Measurements from ENCODE around the gene ZFP30. TPM values are rescaled to one million over a fixed set of nuclear protein-coding genes. Genes with fewer than 3 reads are reported as not detected.

Gene ZFP30
- total RNA-seq, 1 experiment from 2014 or later: 10.1 TPM

DNA sequence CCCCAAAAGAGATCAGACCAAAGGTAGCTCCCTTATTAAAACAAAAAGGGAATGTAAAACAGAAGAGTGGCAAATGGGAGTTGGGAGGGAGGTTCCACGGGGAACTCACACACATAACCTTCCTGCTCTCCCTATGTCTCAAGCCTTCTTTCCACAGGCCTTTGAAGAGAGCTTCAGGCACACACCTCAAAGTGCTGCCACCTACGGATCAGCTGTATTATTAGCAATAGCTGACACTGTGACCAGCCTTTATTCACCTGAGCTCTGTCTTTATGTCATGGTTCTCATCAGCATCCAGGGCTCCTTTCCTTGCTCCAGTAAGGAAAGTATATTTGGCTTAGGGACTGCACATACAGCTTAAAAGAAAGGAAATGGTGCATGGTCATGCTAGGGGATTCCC, 71.9 kb downstream of the ZFP30 start:
- Histone ChIP-seq H2BK120ac (ENCODE audit: low read depth, low read length, poor library complexity, severe bottlenecking) (no peak overlapping the region), H2BK12ac (ENCODE audit: insufficient read length, low read depth, low read length) (no peak overlapping the region), H3K4ac (ENCODE audit: low read depth, low read length) (no peak overlapping the region), H3K79me1 (ENCODE audit: insufficient read depth, low read depth, low read length, poor library complexity, severe bottlenecking) (no peaks in the 10 kb centered on the region), H4K20me1 (ENCODE audit: control insufficient read depth, insufficient read depth, insufficient read length) (no peaks in the 10 kb centered on the region), H3K14ac (ENCODE audit: insufficient read depth, low read length) (no peak overlapping the region), H2BK5ac (ENCODE audit: insufficient read length, low read length) (no peak overlapping the region), H3K4me1 (ENCODE audit: insufficient read depth, low read length) (no peaks in the 10 kb centered on the region), H2BK20ac (ENCODE audit: low read depth, low read length, poor library complexity, severe bottlenecking) (no peak overlapping the region), H2BK15ac (ENCODE audit: low read depth, low read length) (no peak overlapping the region), H4K91ac (ENCODE audit: insufficient read length, low read depth, low read length) (no peak overlapping the region), H3K56ac (ENCODE audit: insufficient read length, low read depth, low read length) (no peak overlapping the region), H3K27me3 (ENCODE audit: insufficient read depth, low read length) (no peaks in the 10 kb centered on the region), H3K23me2 (ENCODE audit: insufficient read length, low read depth, low read length, poor library complexity, severe bottlenecking) (no peaks in the 10 kb centered on the region), H3K4me2 (ENCODE audit: insufficient read depth, insufficient read length, low read length) (no peak overlapping the region), H4K5ac (ENCODE audit: insufficient read length, low read depth, low read length) (no peak overlapping the region), H3K23ac (ENCODE audit: insufficient read length, low read depth, low read length) (no peak overlapping the region), H2AK5ac (ENCODE audit: insufficient read length, low read length) (no peak overlapping the region), H3K79me2 (ENCODE audit: insufficient read depth, low read length) (no peaks in the 10 kb centered on the region), H4K8ac (replicated peaks; ENCODE audit: insufficient read length, low read depth, low read length) (no peak overlapping the region), H3K18ac (ENCODE audit: insufficient read length, low read depth, low read length) (no peak overlapping the region), H3T11ph (ENCODE audit: low read length) (no peak overlapping the region), H3K9ac (ENCODE audit: extremely low read depth, insufficient read length, low read length) (no peak overlapping the region), H3K9me3 (ENCODE audit: control insufficient read depth, low read depth, low read length) (peaks cover 33% of the 10 kb centered on the region), H2AFZ (ENCODE audit: low read length) (no peak overlapping the region), H3K27ac (ENCODE audit: insufficient read length, low read depth, low read length) (no peak overlapping the region)
- WGBS (ENCODE audit: extremely low coverage, insufficient read length, low lambda C conversion rate): no CpG with 5 or more reads among the region's 2 CpGs
- Mint-ChIP-seq H3K36me3 (ENCODE audit: insufficient read depth in 1 of 3, low read depth in 3 of 3) (peaks cover 58 to 62% (median 60%) of the 10 kb centered on the region in 3 experiments), H3K9me3 (peaks cover 43 to 60% of the 10 kb centered on the region in 2 experiments), H3K4me1 (no peaks in the 10 kb centered on the region), H3K27ac (no peak overlapping the region), H3K4me3 (no peak overlapping the region), H3K27me3 (ENCODE audit: low read depth) (no peaks in the 10 kb centered on the region)
- peak; percentile 61; the same call in 2 of the 3 replicates for TF ChIP-seq CTCF (conservative IDR thresholded peaks at IDR 0.05)
- no peak for DNase-seq

All from H9 (cell line).